Peyer's patch (tissue), 4 donors: ENCODE measurements around the gene SORBS1. TPM values are rescaled to one million over a fixed set of nuclear protein-coding genes. Genes with fewer than 3 reads are reported as not detected.

Experiments
- DNase-seq, 3 donors: peaks; one replicate each; pipeline ENCODE4 v3.0.0-alpha.2; 2017 to 2019
- H3K27ac ChIP-seq, 4 donors: fragments of 200-600 bp; sonication (generic); one replicate each; pipeline ENCODE4 v1.5.1; 2016 to 2019
- H3K27me3 ChIP-seq, 2 donors: fragments of 200-600 bp; sonication (generic); one replicate each; pipeline ENCODE4 v1.5.1; 2019
- H3K36me3 ChIP-seq, 3 donors: fragments of 200-600 bp; sonication (generic); one replicate each; pipeline ENCODE4 v1.5.1; 2016 to 2019
- H3K4me1 ChIP-seq, 4 donors: fragments of 200-600 bp; sonication (generic); one replicate each; pipeline ENCODE4 v1.5.1; 2016 to 2019
- H3K4me3 ChIP-seq, 4 donors: fragments of 200-600 bp; sonication (generic); 1 replicate in 3 of 4; 2 replicates in 1 of 4; pipeline ENCODE4 v1.5.1; 2016 to 2019; ENCODE audit warnings: mild to moderate bottlenecking in 1 of 4
- H3K9me3 ChIP-seq, 4 donors: fragments of 200-600 bp; sonication (generic); one replicate each; pipeline ENCODE4 v1.5.1; 2016 to 2019; ENCODE audit warnings: mild to moderate bottlenecking in 1 of 4
- POLR2A ChIP-seq, 2 donors: fragments of 450-650 bp; IDR thresholded peaks; one replicate each; pipeline ENCODE4 v1.5.1; 2017; ENCODE audit warnings: antibody characterized with exemption in 2 of 2, mild to moderate bottlenecking in 2 of 2, moderate library complexity in 2 of 2
- total RNA-seq, 4 donors: library from RNA; depleted of rRNA; stranded (reverse); fragments of >200 nt; gene quantifications; one replicate each; pipeline ENCODE4 v1.1.0, GENCODE V29; 2016
- TF ChIP-seq, protein P1 (sequence below), 6 experiments: fragments of 450-650 bp in 4 of 6; fragments of 200-600 bp in 2 of 6; sonication (generic) in 1 of 6; IDR thresholded peaks; one replicate each; pipeline ENCODE4 v1.5.1; 2017 to 2019; ENCODE audit warnings: antibody characterized with exemption in 6 of 6, mild to moderate bottlenecking in 3 of 6, moderate library complexity in 1 of 6

Gene SORBS1
- total RNA-seq, 4 donors from 2014 or later, result 34.3 to 57.1 (median 48.7) TPM

DNA sequence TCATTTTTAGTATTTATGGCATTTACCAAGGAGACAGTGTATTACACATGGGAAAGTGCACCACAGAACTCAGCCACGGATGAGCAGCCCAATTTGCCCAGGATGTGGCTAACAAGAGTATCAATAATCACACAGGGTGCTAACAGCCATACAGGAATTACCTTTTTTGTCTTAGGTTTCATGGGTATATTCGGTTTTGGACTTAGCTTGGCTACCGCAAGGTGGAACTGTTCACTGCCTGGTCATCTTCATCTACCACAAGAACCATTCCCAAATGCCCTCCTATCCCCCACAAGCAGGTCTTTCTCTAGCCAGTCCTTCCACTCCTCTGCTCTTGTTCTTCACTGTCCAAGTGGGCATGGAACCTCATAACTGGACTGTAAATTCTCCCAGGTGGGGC lies 276.4 kb downstream of the SORBS1 start:
- H3K4me3 ChIP-seq, result no peak overlapping the region
- H3K27ac ChIP-seq, result peak overlapping the region in 2 of 4 donors; percentile 8 to 60
- no peak for DNase-seq
- no peaks in the 10 kb centered on the region for H3K27me3 ChIP-seq
- H3K36me3 ChIP-seq, result no peaks in the 10 kb centered on the region
- TF ChIP-seq POLR2A (IDR thresholded peaks at IDR 0.05), result no peak
- TF ChIP-seq, protein P1, sequence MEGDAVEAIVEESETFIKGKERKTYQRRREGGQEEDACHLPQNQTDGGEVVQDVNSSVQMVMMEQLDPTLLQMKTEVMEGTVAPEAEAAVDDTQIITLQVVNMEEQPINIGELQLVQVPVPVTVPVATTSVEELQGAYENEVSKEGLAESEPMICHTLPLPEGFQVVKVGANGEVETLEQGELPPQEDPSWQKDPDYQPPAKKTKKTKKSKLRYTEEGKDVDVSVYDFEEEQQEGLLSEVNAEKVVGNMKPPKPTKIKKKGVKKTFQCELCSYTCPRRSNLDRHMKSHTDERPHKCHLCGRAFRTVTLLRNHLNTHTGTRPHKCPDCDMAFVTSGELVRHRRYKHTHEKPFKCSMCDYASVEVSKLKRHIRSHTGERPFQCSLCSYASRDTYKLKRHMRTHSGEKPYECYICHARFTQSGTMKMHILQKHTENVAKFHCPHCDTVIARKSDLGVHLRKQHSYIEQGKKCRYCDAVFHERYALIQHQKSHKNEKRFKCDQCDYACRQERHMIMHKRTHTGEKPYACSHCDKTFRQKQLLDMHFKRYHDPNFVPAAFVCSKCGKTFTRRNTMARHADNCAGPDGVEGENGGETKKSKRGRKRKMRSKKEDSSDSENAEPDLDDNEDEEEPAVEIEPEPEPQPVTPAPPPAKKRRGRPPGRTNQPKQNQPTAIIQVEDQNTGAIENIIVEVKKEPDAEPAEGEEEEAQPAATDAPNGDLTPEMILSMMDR (IDR thresholded peaks at IDR 0.05), result no peak
- no peaks in the 10 kb centered on the region for H3K9me3 ChIP-seq
- peaks cover 0 to 71% (median 7%) of the 10 kb centered on the region in 4 donors for H3K4me1 ChIP-seq

DNA sequence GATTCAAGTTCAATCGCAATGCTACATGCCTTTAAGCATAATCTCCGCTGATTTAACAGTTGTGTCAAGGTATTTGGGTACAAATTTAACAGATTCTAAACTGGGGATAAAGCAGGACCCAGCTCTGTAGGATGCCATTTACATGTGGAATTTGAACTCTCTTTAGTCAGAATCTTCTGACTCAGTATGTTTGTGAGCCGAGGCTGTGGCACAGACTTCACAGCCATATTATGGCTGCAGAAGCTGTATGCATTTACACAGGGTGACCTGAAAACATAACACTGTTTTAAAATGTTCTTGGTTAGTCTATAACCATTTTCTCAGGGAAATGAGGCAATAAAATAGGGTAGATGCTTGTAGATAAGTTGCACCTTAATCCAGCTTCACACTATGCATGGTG lies 279.1 kb downstream of the SORBS1 start:
- Histone ChIP-seq H3K9me3 (no peaks in the 10 kb centered on the region), H3K36me3 (no peaks in the 10 kb centered on the region), H3K4me1 (peaks cover 0 to 91% (median 8%) of the 10 kb centered on the region in 4 donors), H3K4me3 (no peak overlapping the region), H3K27ac (peak overlapping the region in 2 of 4 donors; percentile 8 to 73), H3K27me3 (no peaks in the 10 kb centered on the region)
- TF ChIP-seq, protein P1 (IDR thresholded peaks at IDR 0.05), result no peak
- no peak for TF ChIP-seq POLR2A (IDR thresholded peaks at IDR 0.05)
- no peak for DNase-seq

DNA sequence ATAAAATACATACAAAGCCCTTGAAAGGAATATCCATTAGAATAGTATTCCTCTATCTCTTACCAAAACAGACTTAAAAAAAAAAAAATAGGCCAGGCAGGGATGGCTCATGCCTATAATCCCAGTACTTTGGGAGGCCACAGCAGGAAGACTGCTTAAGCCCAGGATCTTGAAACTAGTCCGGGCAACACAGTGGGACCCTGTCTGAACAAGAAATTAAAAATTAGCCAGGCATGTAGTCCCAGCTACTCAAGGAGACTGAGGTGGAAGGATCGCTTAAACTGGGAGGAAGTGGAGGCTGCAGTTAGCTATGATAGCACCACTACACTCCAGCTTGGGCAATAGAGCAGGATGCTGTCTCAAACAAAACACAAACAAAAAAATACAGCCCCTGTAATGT lies 280.0 kb downstream of the SORBS1 start:
- peak overlapping the region in 2 of 4 donors; percentile 8 to 92 for H3K27ac ChIP-seq
- TF ChIP-seq, protein P1 (IDR thresholded peaks at IDR 0.05), result no peak
- TF ChIP-seq POLR2A (IDR thresholded peaks at IDR 0.05), result no peak

DNA sequence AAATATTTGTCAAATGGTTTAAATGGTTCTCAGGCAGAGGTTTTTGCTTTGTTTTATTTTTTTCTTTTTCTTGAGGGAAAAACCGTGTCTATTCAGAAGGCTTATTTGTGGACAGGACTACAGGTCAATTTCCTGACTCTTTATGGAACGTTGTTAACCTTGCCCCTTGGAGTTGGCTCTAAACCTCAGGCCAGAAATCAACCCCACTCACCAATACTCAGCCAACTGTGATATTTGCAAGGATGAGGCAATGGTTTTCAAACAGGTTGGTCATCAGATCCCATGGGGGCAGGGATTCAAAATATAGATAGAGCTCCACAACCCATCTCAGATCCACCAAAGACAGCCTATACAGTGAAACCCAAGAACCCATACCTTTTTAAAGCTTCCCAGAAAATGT lies 280.5 kb downstream of the SORBS1 start:
- H3K36me3 ChIP-seq, result no peaks in the 10 kb centered on the region
- no peaks in the 10 kb centered on the region for H3K9me3 ChIP-seq
- peaks cover 0 to 87% (median 10%) of the 10 kb centered on the region in 4 donors for H3K4me1 ChIP-seq
- TF ChIP-seq POLR2A (IDR thresholded peaks at IDR 0.05), result no peak
- TF ChIP-seq, protein P1 (IDR thresholded peaks at IDR 0.05), result no peak
- DNase-seq, result no peak
- peak overlapping the region in 2 of 4 donors; percentile 91 to 92 for H3K27ac ChIP-seq
- no peaks in the 10 kb centered on the region for H3K27me3 ChIP-seq
- H3K4me3 ChIP-seq, result no peak overlapping the region

More for the DNA sequence above, 280.0 kb downstream of the SORBS1 start:
- Histone ChIP-seq H3K4me1 (peaks cover 0 to 87% (median 8%) of the 10 kb centered on the region in 4 donors), H3K27me3 (no peaks in the 10 kb centered on the region), H3K9me3 (no peaks in the 10 kb centered on the region), H3K4me3 (no peak overlapping the region), H3K36me3 (no peaks in the 10 kb centered on the region)
- no peak for DNase-seq

DNA sequence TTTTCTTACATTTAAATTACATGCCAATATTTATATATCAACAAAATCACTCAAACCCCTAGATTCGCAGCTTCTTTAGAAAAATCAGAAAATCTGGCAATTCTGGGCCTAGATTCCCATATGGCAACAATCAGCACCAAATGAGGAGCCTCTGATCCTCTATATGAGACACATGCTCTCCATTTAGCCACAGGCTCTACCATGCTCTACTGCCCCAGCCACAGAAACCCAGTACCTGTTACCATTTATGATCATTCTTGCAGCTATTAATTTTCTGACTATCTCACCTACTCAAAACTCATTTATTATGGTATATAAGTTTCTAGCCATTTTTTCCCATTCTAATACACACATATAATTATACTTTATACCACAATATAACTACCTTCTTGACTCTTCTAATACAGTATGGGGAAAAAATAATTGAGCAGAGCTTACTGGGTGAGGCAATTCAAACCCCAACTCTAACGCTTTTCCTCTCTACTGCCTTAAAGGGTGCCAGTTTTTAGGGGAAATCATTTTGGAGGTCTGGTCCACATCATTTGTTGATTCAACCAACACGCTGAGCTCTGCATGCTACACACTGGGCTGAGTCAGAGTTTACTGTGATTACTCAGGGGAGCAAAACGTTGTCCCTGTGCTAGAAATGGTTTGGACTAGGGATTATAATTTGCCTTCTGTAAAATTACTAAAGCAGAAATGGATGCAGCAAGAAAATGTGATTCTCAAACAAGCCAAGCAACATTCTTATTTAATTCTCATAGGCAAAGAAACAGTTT lies 281.9 kb downstream of the SORBS1 start:
- no peaks in the 10 kb centered on the region for H3K9me3 ChIP-seq
- no peak overlapping the region for H3K4me3 ChIP-seq
- DNase-seq, result no peak
- peaks cover 0 to 87% (median 12%) of the 10 kb centered on the region in 4 donors for H3K4me1 ChIP-seq
- H3K27ac ChIP-seq, result peak overlapping the region; percentile 40 to 92 (median 72)
- TF ChIP-seq, protein P1 (IDR thresholded peaks at IDR 0.05), result no peak
- no peak for TF ChIP-seq POLR2A (IDR thresholded peaks at IDR 0.05)
- no peaks in the 10 kb centered on the region for H3K36me3 ChIP-seq
- H3K27me3 ChIP-seq, result no peaks in the 10 kb centered on the region
